Hematopoietic multipotent progenitor cell treated with erythropoietin and hydrocortisone succinate and interleukin-3 and kit ligand, for 4 days (in vitro differentiated cells): ENCODE results near the gene SUCLG2.

ENCODE experiments used
- DNase-seq: peaks from one replicate; pipeline ENCODE4 v3.0.0-alpha.2; 2015

Gene SUCLG2

GRCh38 chr3:67497746-67498145 lies 156.7 kb downstream of the SUCLG2 start:
- DNase-seq, result no peak

GRCh38 chr3:67495751-67496150 lies 158.7 kb downstream of the SUCLG2 start:
- DNase-seq, result no peak

GRCh38 chr3:67493808-67494207 lies 160.6 kb downstream of the SUCLG2 start:
- no peak for DNase-seq

GRCh38 chr3:67490658-67491057 lies 163.8 kb downstream of the SUCLG2 start:
- no peak for DNase-seq

- DNase-seq, result no peak
Measured at GRCh38 chr3:67489816-67490215, 164.6 kb downstream of the SUCLG2 start.

GRCh38 chr3:67487564-67488114 lies 166.8 kb downstream of the SUCLG2 start:
- no peak for DNase-seq

- DNase-seq, result no peak
Measured at GRCh38 chr3:67486883-67487282, 167.5 kb downstream of the SUCLG2 start.

- no peak for DNase-seq
Measured at GRCh38 chr3:67484085-67484484, 170.3 kb downstream of the SUCLG2 start.

- DNase-seq, result no peak
Measured at GRCh38 chr3:67481126-67481525, 173.3 kb downstream of the SUCLG2 start.

- no peak for DNase-seq
Measured at GRCh38 chr3:67478423-67478822, 176.0 kb downstream of the SUCLG2 start.

- no peak for DNase-seq
Measured at GRCh38 chr3:67474311-67474710, 180.1 kb downstream of the SUCLG2 start.

GRCh38 chr3:67472674-67473201 lies 181.7 kb downstream of the SUCLG2 start:
- DNase-seq, result no peak

- no peak for DNase-seq
Measured at GRCh38 chr3:67470207-67470606, 184.2 kb downstream of the SUCLG2 start.

GRCh38 chr3:67468511-67468910 lies 185.9 kb downstream of the SUCLG2 start:
- no peak for DNase-seq

GRCh38 chr3:67463656-67464055 lies 190.8 kb downstream of the SUCLG2 start:
- DNase-seq, result no peak

GRCh38 chr3:67462187-67462586 lies 192.2 kb downstream of the SUCLG2 start:
- no peak for DNase-seq

- no peak for DNase-seq
Measured at GRCh38 chr3:67461667-67462142, 192.7 kb downstream of the SUCLG2 start.

GRCh38 chr3:67460841-67461510 lies 193.4 kb downstream of the SUCLG2 start:
- no peak for DNase-seq

GRCh38 chr3:67459796-67460195 lies 194.6 kb downstream of the SUCLG2 start:
- no peak for DNase-seq

- no peak for DNase-seq
Measured at GRCh38 chr3:67458896-67459530, 195.4 kb downstream of the SUCLG2 start.

- DNase-seq, result no peak
Measured at GRCh38 chr3:67458408-67458807, 196.0 kb downstream of the SUCLG2 start.

- DNase-seq, result no peak
Measured at GRCh38 chr3:67453628-67454027, 200.8 kb downstream of the SUCLG2 start.

GRCh38 chr3:67450153-67450552 lies 204.3 kb downstream of the SUCLG2 start:
- DNase-seq, result no peak

- no peak for DNase-seq
Measured at GRCh38 chr3:67447393-67447792, 207.0 kb downstream of the SUCLG2 start.
